ENCODE measurements around the gene ZRANB3. TPM values are rescaled to one million over a fixed set of nuclear protein-coding genes. Genes with fewer than 3 reads are reported as not detected.

ZRANB3 gene
- total and polyA plus RNA-seq, 10 of the 15 experiments (the other 5 are each of a cell fraction or from before 2014, with no cell fraction given) = 5.6 to 11.4 (median 9.9) TPM

DNA sequence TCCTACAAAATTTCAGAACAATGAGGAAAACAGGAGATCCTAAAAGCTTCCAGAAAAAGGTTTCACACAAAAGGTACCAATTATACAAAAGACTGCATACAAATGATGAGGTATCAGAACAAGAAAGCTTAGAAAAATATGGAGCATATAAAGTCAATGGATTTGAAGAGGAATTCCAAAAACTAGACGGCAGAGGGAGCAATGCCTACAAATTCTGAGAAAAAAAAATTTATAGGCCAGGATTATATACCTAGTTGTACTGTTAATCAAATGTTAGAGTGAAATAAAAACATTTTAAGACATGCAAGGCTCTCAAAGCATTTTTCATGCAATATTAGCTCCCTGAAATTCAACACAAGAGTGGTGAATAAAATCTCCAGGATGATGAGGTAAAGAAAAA is 106.2 kb downstream of the ZRANB3 start (continued):
- TF ChIP-seq, protein P1, sequence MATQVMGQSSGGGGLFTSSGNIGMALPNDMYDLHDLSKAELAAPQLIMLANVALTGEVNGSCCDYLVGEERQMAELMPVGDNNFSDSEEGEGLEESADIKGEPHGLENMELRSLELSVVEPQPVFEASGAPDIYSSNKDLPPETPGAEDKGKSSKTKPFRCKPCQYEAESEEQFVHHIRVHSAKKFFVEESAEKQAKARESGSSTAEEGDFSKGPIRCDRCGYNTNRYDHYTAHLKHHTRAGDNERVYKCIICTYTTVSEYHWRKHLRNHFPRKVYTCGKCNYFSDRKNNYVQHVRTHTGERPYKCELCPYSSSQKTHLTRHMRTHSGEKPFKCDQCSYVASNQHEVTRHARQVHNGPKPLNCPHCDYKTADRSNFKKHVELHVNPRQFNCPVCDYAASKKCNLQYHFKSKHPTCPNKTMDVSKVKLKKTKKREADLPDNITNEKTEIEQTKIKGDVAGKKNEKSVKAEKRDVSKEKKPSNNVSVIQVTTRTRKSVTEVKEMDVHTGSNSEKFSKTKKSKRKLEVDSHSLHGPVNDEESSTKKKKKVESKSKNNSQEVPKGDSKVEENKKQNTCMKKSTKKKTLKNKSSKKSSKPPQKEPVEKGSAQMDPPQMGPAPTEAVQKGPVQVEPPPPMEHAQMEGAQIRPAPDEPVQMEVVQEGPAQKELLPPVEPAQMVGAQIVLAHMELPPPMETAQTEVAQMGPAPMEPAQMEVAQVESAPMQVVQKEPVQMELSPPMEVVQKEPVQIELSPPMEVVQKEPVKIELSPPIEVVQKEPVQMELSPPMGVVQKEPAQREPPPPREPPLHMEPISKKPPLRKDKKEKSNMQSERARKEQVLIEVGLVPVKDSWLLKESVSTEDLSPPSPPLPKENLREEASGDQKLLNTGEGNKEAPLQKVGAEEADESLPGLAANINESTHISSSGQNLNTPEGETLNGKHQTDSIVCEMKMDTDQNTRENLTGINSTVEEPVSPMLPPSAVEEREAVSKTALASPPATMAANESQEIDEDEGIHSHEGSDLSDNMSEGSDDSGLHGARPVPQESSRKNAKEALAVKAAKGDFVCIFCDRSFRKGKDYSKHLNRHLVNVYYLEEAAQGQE (IDR thresholded peaks at IDR 0.05; ENCODE audit: low read depth, low read length) = no peak
- no peak for TF ChIP-seq NFIC (IDR thresholded peaks at IDR 0.05; ENCODE audit: low read depth, low read length)
- TF ChIP-seq DPF2 (IDR thresholded peaks at IDR 0.05) = no peak
- no peak for TF ChIP-seq CREM (IDR thresholded peaks at IDR 0.05; ENCODE audit: low read depth)
- TF ChIP-seq NFYA (IDR thresholded peaks at IDR 0.05; ENCODE audit: borderline replicate concordance, low read depth, low read length) = no peak
- TF ChIP-seq, protein P2, sequence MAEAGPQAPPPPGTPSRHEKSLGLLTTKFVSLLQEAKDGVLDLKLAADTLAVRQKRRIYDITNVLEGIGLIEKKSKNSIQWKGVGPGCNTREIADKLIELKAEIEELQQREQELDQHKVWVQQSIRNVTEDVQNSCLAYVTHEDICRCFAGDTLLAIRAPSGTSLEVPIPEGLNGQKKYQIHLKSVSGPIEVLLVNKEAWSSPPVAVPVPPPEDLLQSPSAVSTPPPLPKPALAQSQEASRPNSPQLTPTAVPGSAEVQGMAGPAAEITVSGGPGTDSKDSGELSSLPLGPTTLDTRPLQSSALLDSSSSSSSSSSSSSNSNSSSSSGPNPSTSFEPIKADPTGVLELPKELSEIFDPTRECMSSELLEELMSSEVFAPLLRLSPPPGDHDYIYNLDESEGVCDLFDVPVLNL (IDR thresholded peaks at IDR 0.05; ENCODE audit: low read depth, low read length) = no peak
- TF ChIP-seq MYB (IDR thresholded peaks at IDR 0.05; ENCODE audit: borderline replicate concordance, low read depth, low read length) = no peak
- TF ChIP-seq, protein P3, sequence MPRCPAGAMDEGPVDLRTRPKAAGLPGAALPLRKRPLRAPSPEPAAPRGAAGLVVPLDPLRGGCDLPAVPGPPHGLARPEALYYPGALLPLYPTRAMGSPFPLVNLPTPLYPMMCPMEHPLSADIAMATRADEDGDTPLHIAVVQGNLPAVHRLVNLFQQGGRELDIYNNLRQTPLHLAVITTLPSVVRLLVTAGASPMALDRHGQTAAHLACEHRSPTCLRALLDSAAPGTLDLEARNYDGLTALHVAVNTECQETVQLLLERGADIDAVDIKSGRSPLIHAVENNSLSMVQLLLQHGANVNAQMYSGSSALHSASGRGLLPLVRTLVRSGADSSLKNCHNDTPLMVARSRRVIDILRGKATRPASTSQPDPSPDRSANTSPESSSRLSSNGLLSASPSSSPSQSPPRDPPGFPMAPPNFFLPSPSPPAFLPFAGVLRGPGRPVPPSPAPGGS (IDR thresholded peaks at IDR 0.05; ENCODE audit: borderline replicate concordance, insufficient read depth, low read depth, low read length, poor library complexity, severe bottlenecking) = no peak
- TF ChIP-seq TBL1XR1 (IDR thresholded peaks at IDR 0.05; ENCODE audit: low read depth, low read length) = no peak
- TF ChIP-seq, protein P4, sequence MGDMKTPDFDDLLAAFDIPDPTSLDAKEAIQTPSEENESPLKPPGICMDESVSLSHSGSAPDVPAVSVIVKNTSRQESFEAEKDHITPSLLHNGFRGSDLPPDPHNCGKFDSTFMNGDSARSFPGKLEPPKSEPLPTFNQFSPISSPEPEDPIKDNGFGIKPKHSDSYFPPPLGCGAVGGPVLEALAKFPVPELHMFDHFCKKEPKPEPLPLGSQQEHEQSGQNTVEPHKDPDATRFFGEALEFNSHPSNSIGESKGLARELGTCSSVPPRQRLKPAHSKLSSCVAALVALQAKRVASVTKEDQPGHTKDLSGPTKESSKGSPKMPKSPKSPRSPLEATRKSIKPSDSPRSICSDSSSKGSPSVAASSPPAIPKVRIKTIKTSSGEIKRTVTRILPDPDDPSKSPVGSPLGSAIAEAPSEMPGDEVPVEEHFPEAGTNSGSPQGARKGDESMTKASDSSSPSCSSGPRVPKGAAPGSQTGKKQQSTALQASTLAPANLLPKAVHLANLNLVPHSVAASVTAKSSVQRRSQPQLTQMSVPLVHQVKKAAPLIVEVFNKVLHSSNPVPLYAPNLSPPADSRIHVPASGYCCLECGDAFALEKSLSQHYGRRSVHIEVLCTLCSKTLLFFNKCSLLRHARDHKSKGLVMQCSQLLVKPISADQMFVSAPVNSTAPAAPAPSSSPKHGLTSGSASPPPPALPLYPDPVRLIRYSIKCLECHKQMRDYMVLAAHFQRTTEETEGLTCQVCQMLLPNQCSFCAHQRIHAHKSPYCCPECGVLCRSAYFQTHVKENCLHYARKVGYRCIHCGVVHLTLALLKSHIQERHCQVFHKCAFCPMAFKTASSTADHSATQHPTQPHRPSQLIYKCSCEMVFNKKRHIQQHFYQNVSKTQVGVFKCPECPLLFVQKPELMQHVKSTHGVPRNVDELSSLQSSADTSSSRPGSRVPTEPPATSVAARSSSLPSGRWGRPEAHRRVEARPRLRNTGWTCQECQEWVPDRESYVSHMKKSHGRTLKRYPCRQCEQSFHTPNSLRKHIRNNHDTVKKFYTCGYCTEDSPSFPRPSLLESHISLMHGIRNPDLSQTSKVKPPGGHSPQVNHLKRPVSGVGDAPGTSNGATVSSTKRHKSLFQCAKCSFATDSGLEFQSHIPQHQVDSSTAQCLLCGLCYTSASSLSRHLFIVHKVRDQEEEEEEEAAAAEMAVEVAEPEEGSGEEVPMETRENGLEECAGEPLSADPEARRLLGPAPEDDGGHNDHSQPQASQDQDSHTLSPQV (IDR thresholded peaks at IDR 0.05) = no peak
- no peak for TF ChIP-seq IKZF1 (conservative IDR thresholded peaks at IDR 0.05)
- TF ChIP-seq SUZ12 (IDR thresholded peaks at IDR 0.05; ENCODE audit: unreplicated experiment) = no peak
- TF ChIP-seq MTA3 (IDR thresholded peaks at IDR 0.05; ENCODE audit: borderline replicate concordance, low read length) = no peak

All from GM12878 (cell line).